Stimulated activated CD4-positive, alpha-beta T cell treated with anti-CD3 and anti-CD28 coated beads, Interleukin-15, amount 100 ng/mL, for 24 hours (primary cell): ENCODE data around the gene TLDC2.
"Not testable (repeated sequence)": the region's sequence is repeated elsewhere in the genome, so short reads cannot be mapped to it uniquely, and the experiment has no call there.

ENCODE experiments used
- DNase-seq: peaks from one replicate; pipeline ENCODE4 v3.0.0-alpha.2; 2020

The TLDC2 gene

DNA sequence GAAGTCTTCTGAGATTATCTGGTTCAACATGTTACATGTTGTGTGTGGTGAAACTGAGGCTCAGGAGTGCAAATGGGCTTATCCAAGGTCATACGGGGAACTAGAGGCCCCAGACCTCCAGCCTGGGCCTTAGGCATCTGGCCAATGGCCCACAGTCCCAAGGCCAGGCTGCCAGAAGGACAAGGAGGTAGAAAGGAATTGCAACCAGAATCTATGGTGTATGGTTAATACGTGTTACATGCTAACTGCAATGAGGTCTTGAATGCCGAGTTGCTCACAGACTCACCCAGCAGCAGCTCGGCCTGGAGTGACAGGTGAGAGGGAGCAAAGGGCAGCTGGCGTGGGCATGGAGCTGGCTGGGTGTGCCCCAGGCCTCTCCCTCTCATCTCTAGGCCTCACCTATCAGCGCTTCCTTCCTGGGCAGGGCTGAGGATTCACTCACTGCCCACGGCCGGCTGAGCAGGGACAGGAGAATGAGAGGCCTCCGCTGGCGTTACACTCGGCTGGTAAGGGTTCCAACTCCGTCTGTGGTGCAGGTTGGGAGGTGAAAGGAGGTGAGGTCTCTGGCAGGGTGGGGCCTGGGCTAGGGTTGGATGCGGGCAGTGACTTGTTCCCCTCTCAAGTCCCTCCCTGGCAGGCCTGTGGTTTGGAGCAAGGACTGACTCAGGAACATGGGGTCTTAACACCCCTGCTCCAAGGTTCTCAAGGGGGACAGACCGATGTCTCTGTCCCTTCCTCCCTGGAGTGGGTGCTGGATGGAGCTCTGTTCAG is at the start of gene TLDC2:
TLDC2 (plus strand) TSS at position 437 of the 771 bp plus-strand sequence; CDS start at position 474, 37 bp downstream.
- DNase-seq: no peak

DNA sequence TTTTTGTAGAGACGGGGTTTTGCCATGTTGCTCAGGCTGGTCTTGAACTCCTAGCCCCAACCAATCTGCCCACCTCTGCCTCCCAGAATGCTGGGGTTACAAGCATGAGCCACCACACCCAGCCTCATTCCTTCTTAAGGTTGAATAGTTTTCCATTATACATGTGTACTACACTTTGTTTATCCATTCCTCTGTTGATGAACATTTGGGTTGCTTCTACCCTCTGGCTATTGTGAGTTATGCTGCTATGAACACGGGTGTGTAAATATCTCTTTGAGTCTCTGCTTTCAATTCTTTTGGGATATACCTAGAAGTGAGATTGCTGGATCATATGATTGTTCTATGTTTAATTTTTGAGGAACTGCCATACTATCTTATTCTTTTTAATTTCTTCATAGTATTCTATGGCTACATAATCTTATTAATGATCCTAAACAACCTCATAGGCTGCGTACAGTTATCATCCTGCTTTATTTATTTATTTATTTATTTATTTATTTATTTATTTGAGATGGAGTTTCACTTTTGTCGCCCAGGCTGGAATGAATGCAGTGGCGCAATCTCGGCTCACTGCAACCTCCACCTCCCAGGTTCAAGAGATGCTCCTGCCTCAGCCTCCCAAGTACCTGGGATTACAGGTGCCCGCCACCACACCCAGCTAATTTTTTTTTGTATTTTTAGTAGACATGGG is 49.2 kb upstream of the TLDC2 start:
- DNase-seq: no peak

DNA sequence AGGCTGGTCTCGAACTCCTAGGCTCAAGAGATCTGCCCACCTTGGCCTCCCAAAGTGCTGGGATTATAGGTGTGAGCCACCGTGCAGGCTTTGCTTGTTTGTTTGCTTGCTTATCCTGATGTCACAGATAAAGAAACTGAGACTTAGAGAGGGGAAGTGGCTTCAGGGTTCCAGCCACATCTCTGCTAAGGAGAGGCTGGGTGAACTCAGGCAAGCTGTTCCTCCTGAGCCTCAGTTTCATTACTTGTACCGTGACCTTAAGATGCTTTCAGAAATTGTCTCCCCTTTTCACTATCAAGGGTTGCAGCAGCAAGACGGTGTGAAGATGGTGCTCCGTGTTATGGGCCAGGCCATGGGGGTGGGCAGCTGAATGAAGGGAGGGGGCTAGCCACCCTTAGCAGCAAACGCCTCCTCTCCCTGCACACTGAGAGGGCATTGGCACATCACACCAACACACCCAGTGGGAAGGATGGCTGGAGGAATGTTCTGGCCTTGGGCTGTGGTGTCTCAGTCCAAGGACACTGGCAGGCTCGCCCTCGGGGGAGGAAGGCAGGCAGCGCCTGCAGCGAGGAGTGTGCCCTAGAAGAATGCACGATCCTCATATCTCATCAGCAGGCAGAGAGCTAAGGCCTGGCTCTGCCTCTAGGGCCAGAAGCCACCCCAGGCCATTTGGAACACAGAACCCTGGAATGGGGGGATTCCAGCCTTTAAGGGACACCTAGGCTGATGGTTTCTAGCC is 48.2 kb upstream of the TLDC2 start:
- DNase-seq: no peak

DNA sequence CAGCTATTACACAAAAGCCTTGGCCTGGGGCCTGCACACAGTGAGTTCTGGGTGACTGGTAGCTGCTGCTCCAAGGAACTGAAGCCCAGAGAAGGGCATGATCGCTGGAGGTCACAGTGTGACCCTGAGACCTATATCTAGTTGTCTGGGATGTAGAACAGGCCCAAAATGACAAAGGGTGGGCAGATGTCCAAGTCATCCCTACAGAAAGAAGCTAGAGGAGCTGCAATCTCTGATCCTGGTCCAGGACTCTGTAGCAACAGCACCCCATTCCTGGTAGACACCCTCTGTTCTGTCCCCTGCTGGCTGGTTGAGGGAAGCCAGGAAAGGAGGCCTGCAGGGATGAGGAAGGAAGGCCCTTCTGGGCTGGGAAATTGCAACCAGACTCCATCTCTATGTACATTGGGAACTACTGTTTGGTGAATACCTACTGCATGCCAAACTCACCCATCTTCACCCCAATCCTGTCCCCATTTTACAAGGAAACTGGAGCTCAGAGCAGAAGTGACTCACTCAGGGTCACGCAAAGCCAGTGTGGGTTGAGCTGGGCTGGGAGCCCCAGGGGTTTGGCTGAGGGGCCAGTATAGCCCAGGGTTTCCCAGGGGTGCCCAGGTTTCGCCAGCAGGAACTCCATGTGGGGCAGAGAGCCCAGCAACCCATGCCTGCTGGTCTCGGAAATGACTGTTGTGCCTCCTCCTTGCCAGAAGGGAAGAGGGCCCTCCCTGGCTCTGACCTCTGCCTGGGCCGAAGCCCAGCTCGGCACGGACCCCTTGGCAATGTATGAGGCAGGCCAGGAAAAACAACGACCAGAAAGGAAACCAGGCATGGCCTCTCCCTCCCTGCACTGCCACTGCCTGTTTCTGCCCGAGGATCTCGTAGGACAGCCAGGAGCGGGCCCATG is 44.9 kb upstream of the TLDC2 start:
- no peak for DNase-seq

DNA sequence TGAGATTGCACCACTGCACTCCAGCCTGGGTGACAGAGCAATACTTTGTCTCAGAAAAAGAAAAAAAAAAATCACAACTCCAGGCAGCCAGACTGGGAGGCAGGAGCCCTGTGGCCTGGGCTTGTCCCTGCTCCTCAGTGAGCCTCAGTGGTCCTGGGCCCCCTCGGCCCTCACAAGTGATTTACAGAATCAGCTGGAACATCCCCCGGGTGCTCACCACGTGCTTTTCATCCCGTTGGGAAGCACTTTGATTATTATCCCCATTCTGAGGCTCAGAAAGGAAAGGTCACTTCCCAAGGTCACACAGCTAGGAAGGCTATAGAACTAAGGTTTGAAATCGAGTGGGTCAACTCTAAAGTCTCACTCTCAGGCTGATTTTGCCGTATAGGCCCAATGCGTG is 43.1 kb upstream of the TLDC2 start:
- DNase-seq: no peak

DNA sequence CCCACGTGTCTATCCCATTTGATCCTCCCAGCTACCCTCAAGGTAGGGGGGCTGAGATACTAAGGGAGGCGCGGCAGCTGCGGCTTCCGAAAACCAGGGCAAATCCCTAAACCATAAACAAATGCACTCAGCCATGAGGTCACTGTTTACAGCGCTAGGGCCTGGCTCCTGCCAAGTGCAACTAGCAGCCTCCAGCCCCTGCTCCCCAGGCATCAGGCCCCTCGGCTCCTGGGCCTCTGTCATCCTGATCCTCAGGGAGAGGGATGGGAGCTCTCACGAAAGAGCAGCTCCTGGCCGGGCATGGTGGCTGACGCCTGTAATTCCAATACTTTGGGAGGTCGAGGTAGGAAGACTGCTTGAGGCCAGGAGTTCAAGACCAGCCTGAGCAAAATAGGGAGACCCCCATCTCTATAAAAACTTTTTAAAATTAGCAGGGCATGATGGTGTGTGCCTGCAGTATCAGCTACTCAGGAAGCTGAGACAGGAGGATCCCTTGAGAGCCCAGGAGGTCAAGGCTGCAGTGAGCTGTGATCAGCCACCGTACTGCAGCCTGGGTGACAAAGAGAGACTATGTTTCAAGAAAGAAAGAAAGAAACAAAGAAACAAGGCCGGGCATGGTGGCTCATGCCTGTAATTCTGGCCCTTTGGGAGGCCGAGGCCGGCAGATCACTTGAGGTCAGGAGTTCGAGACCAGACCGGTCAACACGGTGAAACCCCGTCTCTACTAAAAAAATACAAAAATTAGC is 42.5 kb upstream of the TLDC2 start:
- no peak for DNase-seq

DNA sequence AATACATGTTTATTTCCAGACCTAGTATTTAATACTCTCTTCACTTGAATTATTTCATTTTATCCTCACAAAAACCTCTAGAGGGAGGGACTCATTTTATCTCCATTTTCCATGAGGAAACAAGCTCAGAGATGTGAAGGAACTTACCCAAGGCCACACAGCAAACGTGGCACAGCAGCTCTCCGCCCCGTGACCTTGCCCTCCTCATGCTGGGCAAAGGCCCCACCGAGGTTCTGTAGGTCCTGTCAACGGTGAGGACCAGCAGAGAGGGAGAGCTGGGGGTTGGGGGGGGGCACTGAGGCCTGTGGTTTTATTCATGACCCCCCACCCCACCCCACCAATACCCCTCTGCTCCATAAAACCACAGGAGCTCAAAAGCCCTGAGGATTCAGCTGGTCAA is 40.9 kb upstream of the TLDC2 start:
- no peak for DNase-seq

DNA sequence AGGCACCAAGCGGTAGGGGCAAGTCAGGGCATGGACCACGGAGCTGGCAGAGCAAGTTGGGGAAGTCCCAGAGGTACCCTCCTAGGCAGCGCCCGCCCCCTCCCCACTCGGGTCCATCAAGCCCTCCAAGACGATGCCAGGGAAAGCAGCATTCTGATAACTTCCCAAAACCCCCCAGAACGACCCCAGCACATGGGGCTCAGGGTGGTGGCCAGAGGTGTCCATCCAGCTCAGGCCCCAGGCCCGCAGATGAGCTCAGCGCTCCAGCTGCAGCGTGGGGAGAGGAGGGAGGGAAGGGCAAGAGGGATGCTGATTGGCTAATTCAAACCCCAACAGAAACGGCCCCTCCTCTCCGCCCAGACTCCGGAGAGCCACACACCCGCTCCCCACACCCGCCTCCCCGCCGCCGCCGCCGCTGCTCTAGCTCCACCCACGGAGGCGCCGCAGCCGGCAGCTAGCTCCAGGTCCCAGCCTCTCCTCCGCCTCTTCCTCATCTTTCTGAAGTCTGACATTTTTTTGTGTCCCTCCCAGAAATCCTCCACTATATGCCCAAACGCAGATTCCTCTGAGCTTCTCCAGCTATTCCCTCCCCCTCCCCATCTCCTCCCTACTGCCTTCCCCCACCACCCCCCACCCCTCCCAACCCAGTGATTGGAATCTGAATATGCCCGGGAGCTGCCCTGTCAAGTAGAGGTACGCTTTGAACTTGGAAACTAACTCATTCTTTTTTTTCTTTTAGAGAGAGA is 40.3 kb upstream of the TLDC2 start:
- DNase-seq: peak; percentile 93

DNA sequence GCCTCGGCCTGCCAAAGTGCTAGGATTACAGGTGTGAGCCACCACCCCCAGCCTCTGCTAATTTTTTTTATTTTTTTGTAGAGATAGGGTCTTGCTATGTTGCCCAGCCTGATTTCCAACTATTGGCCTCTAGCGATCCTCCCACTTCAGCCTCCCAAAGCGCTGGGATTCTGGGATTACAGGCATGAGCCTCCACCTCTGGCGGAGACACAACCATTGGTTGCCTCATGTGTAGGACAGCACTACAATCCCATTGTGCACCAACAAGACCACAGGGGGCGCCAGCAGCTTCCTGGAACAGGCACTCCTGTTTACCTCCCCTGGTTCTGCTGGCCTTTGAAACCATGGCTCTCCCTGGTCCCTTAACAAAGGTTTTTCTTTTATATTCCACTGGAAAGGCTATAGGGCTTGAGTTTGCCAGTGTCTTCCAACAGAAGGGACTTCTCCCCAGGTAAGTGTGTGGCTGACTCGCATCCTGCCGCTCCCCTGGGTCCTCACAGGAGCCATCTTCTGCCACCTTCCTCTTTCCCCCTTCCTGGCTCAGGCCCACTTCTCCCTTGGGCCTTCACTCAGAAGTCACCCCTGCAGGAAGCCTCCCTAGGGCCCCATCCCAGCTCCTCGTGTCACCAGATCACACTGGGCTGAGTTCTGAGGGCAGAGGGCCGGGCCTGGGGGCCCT is 39.2 kb upstream of the TLDC2 start:
- DNase-seq: peak; percentile 78

DNA sequence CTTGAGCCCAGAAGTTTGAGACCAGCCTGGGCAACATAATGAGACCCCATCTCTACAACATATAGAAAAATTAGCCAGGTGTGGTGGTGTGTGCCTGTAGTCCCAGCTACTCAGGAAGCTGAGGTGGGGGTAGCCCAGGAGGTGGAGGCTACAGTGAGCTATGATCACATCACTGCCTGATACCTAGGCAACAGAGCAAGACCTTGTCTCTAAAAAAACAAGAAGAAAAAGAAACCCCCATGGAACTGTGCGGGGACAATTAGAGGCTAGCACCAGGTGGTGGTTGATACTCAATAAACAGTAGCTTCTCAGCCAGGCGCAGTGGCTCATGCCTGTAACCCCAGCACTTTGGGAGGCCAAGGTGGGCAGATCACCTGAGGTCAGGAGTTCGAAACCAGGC is 37.6 kb upstream of the TLDC2 start:
- not testable (repeated sequence) for DNase-seq

DNA sequence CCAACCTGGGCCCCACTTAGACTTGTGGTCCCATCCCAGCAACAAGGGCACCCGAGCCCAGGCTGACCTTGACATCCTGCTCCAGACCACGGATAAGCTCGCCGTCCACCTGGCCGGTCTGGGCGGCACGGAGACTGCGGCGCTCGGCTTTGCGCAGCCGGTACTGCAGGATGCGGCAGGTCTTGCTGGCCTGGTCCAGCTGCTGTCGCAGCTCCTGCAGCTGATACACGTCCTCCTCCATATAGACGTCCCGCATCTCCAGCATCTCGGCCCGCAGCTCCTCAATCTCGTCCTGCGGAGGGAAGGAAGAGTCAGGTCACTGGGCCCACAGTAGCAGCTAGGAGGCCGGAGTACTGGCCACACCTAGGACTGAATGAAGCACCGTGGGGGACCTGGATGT is 36.8 kb upstream of the TLDC2 start:
- DNase-seq: no peak

DNA sequence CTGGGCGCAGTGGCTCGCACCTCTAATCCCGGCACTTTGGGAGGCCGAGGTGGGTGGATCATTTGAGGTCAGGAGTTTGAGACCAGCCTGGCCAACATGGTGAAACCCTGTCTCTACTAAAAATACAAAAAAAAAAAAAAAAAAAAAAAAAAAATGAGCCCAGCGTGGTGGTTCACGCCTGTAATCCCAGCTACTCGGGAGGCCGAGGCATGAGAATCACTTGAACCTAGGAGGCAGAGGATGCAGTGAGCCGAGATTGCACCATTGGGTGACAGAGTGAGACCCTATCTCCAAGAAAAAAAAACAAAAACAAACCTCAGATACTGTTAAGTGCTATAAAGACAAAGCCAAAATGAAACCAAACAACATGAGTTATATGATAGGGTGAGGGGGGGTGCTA is 34.9 kb upstream of the TLDC2 start:
- DNase-seq: not testable (repeated sequence)

DNA sequence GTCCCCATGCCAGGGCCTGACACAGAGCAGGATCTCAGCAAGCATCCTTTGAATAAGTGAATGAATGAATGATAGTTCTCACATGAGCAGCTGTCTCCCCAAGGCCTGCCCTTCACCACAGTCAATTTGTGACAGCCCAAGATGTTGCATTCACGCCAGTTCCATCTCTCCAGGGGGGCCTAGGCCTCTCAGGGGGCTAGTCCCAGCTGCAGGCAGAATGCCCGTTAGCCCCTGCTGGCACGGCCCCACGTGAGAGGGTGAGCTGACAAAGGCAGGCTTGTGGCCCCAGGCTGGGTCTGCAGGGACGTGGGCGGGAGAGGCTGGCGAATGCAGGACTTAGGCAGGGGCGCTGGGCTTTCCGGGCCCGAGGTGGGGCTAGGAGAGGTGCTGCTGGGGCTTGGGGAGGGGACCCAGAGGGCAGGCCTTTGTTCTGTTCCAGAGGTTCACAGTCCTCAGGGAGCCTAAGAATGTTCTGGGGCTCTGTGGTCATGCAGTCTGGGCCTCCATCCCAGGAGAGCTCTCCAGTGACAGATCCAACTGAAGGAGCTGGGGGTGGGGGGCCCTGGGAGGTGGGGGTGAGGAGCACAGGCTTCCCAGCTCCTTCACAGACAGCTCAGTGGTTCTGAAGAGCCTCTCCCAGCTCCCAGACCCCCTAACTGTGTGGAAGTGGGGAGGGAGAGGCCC is 30.5 kb upstream of the TLDC2 start:
- DNase-seq: no peak

DNA sequence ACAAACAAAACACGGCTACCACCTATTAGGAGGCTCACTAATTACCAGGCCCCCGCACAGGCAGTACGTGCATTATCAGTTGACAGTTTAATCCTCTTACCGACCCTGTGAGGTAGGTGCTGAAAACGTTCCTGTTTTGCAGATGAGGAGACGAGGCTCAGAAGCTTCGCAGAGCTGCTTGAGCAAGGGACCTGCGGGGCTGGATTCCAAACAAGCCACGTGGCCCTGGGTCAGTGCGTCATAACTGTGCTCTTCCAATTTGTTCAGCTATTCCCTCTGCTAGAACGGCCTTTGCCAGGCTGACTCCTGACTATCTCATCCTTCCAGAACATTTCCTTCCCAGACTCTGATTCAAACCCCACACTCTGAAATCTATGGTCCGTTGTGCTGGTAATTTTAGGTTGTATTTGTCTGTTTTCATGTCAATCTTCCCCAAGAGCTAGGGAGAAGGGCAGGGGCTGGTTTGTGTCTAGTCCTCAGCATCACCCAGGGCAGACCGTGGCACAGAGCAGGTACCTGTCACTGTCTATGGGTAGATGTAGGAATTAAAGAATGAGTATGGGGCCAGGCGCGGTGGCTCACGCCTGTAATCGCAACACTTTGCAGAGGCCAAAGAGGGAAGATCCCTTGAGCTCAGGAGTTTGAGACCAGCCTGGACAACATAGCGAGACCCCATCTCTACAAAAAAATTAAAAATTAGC is 28.8 kb upstream of the TLDC2 start:
- no peak for DNase-seq

DNA sequence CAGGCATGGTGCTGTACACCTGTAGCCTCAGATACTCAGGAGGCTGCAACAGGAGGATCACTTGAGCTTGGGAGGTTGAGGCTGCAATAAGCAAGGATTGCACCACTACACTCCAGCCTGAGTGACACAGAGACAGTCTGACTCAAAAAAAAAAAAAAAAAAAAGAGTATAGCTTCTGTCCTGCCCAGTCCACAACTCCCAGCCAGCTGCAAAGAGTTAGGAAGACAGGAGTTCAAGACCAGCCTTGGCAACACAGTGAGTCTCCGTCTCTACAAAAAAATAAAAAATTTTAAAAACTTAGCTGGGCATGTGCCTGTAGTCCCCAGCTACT is 28.3 kb upstream of the TLDC2 start:
- DNase-seq: no peak

DNA sequence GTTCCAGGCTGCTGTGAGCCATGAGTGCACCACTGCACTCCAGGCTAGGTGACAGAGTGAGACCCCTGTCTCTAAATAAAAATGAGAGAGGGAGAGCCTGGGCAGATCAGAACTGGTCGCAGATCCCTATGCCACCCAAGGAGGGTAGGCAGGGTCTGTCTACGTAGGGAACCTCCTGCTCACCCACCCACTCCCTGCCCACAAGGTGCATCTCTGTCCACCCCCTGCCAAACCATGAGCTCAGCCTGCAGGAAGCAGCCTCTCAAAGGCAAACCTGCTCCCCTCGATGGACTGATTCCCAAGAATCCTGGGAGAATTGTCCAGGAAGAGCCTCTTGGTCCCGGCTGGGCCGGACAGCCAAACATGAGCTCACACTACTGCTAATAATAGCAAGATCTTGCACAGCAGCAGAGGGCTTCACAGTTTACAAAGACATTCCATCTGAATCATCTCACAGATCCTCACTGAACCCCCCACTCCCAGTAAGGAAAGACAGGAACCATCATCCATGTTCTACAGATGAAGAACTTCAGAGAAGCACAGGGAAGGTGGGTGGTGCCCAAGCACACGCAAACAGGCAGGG is 27.8 kb upstream of the TLDC2 start:
- no peak for DNase-seq

DNA sequence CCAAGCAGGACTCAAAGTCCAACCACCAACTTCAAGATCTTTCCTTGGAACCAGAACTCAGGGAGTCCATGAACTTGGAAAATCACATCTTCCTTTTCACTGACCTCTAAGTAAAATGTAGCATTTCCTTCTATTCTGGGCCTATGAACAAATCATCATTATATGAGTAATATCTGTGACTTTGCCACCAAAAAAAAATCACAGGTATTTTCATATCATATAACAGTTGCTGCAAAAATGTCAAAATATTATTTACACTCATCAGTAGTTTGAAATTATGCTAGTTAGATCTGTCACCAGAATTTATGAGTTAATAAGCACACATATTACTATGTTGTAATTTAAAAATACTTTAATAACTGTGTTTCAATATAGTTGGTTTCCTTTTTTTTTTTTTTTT is 27.3 kb upstream of the TLDC2 start:
- no peak for DNase-seq

DNA sequence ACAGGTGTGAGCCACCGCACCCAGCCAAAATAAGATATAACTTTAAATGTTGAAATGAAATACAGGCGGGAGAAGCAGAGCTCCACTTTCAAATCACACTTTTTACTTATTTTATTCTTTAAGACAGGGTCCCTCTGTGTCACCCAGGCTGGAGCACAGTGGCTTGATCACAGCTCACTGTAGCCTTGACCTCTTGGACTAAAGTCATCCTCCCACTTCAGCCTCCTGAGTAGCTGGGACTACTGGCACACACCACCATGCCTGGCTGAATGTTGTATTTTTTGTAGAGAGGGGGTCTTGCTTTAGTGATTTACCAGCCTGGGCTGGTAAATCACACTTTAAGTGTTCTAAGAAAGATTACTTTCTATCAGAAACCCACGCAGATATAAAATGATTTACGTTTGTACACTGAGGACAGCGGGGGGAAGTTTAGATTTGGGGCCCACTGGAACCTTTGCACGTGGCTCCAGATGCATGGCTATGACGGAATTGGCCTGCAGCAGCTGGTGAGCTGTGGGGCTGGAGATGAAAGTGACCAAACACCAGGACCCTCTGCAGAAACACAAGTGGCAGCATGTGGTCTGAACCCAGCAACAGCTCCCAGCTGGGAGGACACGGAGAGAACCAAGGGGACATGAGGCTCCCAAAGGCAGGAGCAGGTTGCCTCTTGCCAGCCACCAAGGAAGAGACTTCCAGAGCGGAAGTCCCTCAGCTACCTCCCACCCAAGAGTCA is 26.4 kb upstream of the TLDC2 start:
- no peak for DNase-seq
